Measurements from ENCODE around the gene CAPZB.

DNA sequence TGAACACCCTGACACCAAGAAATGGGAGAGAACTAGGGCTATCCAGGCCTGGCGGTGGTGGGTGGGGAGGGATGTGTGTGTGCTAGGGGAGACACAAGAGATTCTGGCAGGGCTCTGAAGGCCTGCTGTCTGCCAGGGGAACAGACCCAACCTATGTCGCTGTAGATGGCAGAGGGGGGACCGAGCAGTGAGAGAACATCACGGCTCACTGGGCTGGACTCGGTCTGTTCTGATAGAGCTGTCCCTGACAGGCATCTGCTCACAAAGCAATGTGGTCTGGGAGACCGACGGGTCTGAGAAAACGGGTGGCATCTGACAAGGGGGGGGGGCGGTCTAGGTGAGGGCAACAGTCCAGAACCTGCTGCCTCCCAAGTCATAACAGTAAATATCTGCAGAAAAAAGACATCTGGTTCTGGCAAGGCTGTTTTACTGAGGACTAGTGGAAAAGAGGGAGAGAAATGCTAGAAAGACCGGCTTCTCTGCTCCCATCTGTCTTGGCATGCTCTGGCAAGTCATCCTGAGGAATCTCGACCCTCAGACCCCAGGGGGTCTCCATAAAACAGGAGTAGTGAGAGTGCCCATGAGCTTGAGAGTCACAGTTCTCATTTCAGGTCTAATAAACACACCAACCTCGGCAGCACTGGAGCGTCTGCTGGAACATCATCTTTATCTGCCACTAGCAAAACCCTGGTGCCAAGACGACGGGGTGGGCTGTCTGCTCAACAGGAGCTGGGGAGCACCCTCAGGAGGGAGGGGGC, 136.7 kb downstream of the CAPZB start:
- TF ChIP-seq, protein P1, sequence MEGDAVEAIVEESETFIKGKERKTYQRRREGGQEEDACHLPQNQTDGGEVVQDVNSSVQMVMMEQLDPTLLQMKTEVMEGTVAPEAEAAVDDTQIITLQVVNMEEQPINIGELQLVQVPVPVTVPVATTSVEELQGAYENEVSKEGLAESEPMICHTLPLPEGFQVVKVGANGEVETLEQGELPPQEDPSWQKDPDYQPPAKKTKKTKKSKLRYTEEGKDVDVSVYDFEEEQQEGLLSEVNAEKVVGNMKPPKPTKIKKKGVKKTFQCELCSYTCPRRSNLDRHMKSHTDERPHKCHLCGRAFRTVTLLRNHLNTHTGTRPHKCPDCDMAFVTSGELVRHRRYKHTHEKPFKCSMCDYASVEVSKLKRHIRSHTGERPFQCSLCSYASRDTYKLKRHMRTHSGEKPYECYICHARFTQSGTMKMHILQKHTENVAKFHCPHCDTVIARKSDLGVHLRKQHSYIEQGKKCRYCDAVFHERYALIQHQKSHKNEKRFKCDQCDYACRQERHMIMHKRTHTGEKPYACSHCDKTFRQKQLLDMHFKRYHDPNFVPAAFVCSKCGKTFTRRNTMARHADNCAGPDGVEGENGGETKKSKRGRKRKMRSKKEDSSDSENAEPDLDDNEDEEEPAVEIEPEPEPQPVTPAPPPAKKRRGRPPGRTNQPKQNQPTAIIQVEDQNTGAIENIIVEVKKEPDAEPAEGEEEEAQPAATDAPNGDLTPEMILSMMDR (IDR thresholded peaks at IDR 0.05; ENCODE audit: low read length) = no peak
- TF ChIP-seq EZH2phosphoT487 (IDR thresholded peaks at IDR 0.05; ENCODE audit: low read length) = no peak
- no peak for TF ChIP-seq EZH2 (optimal IDR thresholded peaks at IDR 0.05; ENCODE audit: low read depth, low read length)
